ENCODE results near the gene TULP4.

Gene TULP4

DNA sequence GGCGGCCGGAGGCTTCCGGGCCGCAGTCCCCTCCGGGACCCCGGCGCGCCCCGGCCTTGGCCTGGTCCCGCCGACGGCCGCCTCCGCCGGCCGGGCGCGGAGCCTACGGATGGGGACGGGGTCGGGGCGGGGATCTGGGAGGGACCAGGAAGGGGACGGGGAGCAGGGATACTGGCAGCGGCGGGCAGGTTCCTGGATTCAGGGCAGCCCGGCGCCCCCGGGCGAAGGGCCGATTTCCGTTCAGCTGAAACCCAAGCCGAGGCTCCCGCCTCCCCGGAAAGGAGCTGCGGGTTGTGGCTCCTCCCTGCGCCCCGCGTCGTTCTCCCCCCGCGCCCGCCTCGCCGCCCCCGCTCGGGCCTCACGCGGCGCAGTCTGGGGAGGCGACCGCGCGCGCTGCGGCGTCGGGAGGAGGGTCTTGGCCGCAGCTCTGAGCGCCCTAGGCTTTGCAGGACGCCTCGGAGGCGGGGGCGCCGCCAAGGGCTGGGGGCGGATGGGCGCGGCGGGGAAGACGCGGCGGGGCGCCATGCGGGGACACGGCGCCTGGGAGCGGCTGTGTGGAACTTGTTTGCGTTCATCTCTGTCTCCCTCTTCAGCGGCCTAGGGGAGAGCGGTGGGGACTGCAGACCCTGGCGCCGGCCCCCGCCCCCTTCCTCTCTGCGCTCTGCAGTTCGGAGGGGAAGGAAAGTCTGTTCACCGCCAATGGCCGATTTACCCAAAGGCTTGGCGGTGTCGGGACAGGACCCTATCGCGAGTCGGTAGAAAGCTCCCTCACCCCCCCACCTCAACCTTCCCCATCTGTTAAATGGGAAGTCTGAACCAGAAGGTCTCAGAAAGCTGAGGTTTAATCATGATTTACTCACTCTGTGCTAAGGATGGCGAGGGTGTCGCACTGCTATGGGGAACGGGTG lies 224.9 kb downstream of the TULP4 start:
- POLR2A ChIA-PET = interaction anchor here (0.5 kb wide), 1 partner anchor 62 kb away, joined by 3 read pairs; no protein-coding TSS in a partner anchor
- H3K4me1 ChIP-seq (ENCODE audit: control extremely low read depth in 1 of 4, control insufficient read depth in 4 of 4, insufficient read depth in 4 of 4, low read length in 3 of 4) = peaks cover 0 to 16% (median 16%) of the 10 kb centered on the region in 4 experiments
- H3K27ac ChIP-seq (ENCODE audit: insufficient read depth in 1 of 2, low read depth in 1 of 2, low read length in 2 of 2, poor library complexity in 1 of 2, severe bottlenecking in 2 of 2) = no peak overlapping the region
- H3K9me3 ChIP-seq (ENCODE audit: control extremely low read depth in 1 of 5, control insufficient read depth in 4 of 5, insufficient read depth in 2 of 5, low read depth in 1 of 5, low read length in 4 of 5) = peaks cover 0 to 2% (median 0%) of the 10 kb centered on the region in 5 experiments
- peaks cover 5 to 62% (median 23%) of the 10 kb centered on the region in 5 experiments for H3K27me3 ChIP-seq (replicated peaks in 2 of 5; ENCODE audit: control insufficient read depth in 4 of 5, insufficient read depth in 5 of 5, low read length in 4 of 5)
- peak overlapping the region; percentile 27 to 79 (median 65) for H3K4me3 ChIP-seq (ENCODE audit: control insufficient read depth in 1 of 7, extremely low read depth in 1 of 7, insufficient read depth in 4 of 7, low read depth in 2 of 7, low read length in 6 of 7)
- 3% methylated on average over 71 of the region's 94 CpGs for WGBS (ENCODE audit: insufficient coverage)
- DNase-seq = peak in 2 of 3 donors; percentile 29 to 51
- CTCF ChIA-PET = interaction anchor here (0.6 kb wide), 1 partner anchor 353 kb away, joined by 3 read pairs; no protein-coding TSS in a partner anchor
- no peaks in the 10 kb centered on the region for H3K36me3 ChIP-seq (ENCODE audit: control insufficient read depth in 4 of 4, insufficient read depth in 4 of 4, low read length in 3 of 4)

DNA sequence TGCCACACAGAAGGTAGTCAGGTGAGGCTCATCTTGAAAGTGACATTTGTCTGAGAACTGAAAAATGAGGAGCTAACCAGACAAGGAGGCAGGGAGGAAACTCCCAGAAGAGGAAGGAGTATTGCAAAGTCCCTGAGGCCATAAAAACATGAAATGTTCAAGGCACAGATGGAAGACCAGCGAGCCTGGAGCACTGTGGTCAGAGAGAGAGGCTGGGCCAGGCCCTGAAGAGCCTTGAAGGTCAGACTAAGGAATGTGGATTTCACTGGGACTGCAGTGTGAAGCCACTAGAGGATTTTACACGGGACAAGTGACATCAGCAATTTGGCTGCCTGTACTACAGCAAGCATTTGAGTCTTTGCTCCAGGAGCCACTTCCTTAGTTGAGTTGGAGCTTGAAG lies 226.5 kb downstream of the TULP4 start:
- Histone ChIP-seq H3K27me3 (replicated peaks in 2 of 5; ENCODE audit: control insufficient read depth in 4 of 5, insufficient read depth in 5 of 5, low read length in 4 of 5) (peaks cover 5 to 62% (median 23%) of the 10 kb centered on the region in 5 experiments), H3K36me3 (ENCODE audit: control insufficient read depth in 4 of 4, insufficient read depth in 4 of 4, low read length in 3 of 4) (no peaks in the 10 kb centered on the region), H3K4me3 (ENCODE audit: control insufficient read depth in 1 of 7, extremely low read depth in 1 of 7, insufficient read depth in 4 of 7, low read depth in 2 of 7, low read length in 6 of 7) (no peak overlapping the region), H3K9me3 (ENCODE audit: control extremely low read depth in 1 of 5, control insufficient read depth in 4 of 5, insufficient read depth in 2 of 5, low read depth in 1 of 5, low read length in 4 of 5) (peaks cover 0 to 2% (median 0%) of the 10 kb centered on the region in 5 experiments), H3K4me1 (ENCODE audit: control extremely low read depth in 1 of 4, control insufficient read depth in 4 of 4, insufficient read depth in 4 of 4, low read length in 3 of 4) (peaks cover 0 to 16% (median 16%) of the 10 kb centered on the region in 4 experiments), H3K27ac (ENCODE audit: insufficient read depth in 1 of 2, low read depth in 1 of 2, low read length in 2 of 2, poor library complexity in 1 of 2, severe bottlenecking in 2 of 2) (no peak overlapping the region)
- no peak for DNase-seq
- POLR2A ChIA-PET = interaction anchor here (0.6 kb wide), 1 partner anchor 16 kb away, joined by 3 read pairs; no protein-coding TSS in a partner anchor
- 69% methylated on average over 2 of the region's 2 CpGs for WGBS (ENCODE audit: insufficient coverage)
- CTCF ChIA-PET = interaction anchor here (0.8 to 1.6 kb wide), 3 partner anchors 13 to 43 kb away, joined by 3 to 4 read pairs (median 3); no protein-coding TSS in a partner anchor

DNA sequence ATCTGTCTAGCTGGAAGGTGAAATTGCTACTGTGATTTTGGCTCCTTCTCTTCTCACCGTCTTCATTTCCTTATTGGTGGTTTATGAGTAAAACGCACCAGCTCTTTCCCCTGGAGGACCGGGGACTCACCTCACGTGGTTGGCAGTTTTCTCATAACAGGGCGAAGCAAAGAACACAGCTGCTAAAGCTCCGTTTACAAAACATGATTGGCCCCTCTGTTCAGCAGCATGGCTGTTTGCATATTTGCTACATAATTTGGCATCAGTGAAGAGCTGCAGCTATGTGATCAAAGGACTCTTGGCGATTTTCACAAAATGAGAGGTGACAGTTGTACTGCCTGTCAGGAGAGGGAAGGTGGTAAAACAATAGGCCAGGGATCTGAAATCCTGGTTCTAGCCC lies 227.1 kb downstream of the TULP4 start:
- Histone ChIP-seq H3K9me3 (ENCODE audit: control extremely low read depth in 1 of 5, control insufficient read depth in 4 of 5, insufficient read depth in 2 of 5, low read depth in 1 of 5, low read length in 4 of 5) (peaks cover 0 to 2% (median 0%) of the 10 kb centered on the region in 5 experiments), H3K4me3 (ENCODE audit: control insufficient read depth in 1 of 7, extremely low read depth in 1 of 7, insufficient read depth in 4 of 7, low read depth in 2 of 7, low read length in 6 of 7) (no peak overlapping the region), H3K27me3 (replicated peaks in 2 of 5; ENCODE audit: control insufficient read depth in 4 of 5, insufficient read depth in 5 of 5, low read length in 4 of 5) (peaks cover 5 to 60% (median 23%) of the 10 kb centered on the region in 5 experiments), H3K27ac (ENCODE audit: insufficient read depth in 1 of 2, low read depth in 1 of 2, low read length in 2 of 2, poor library complexity in 1 of 2, severe bottlenecking in 2 of 2) (no peak overlapping the region), H3K36me3 (ENCODE audit: control insufficient read depth in 4 of 4, insufficient read depth in 4 of 4, low read length in 3 of 4) (no peaks in the 10 kb centered on the region), H3K4me1 (ENCODE audit: control extremely low read depth in 1 of 4, control insufficient read depth in 4 of 4, insufficient read depth in 4 of 4, low read length in 3 of 4) (peaks cover 0 to 16% (median 16%) of the 10 kb centered on the region in 4 experiments)
- CTCF ChIA-PET = interaction anchor here (0.8 to 1.6 kb wide), 4 partner anchors 14 to 44 kb away, joined by 3 to 4 read pairs (median 4); no protein-coding TSS in a partner anchor
- POLR2A ChIA-PET = interaction anchor here (0.6 kb wide), 1 partner anchor 17 kb away, joined by 3 read pairs; no protein-coding TSS in a partner anchor
- WGBS (ENCODE audit: insufficient coverage) = 95% methylated on average over 4 of the region's 7 CpGs
- DNase-seq = no peak

DNA sequence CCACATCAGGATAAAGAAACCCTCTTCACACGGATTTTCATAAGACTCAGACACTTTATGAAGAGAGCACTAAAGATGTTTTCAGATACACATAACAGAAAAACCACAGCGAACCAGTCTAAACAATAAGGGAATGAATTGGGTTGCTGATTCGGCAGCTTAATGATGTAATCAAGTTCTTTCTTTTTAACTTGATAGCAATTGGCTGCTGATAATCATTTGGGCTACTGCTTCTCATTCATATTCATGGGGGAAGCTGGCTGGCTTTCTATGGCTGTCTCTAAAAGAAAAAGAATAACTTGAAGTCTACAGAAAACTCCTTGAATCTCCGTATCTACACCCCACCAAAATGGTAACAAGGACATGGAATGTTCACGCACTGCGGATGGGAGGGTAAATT lies 227.6 kb downstream of the TULP4 start:
- Histone ChIP-seq H3K9me3 (ENCODE audit: control extremely low read depth in 1 of 5, control insufficient read depth in 4 of 5, insufficient read depth in 2 of 5, low read depth in 1 of 5, low read length in 4 of 5) (peaks cover 0 to 2% (median 0%) of the 10 kb centered on the region in 5 experiments), H3K27me3 (replicated peaks in 2 of 5; ENCODE audit: control insufficient read depth in 4 of 5, insufficient read depth in 5 of 5, low read length in 4 of 5) (peaks cover 5 to 58% (median 21%) of the 10 kb centered on the region in 5 experiments), H3K27ac (ENCODE audit: insufficient read depth in 1 of 2, low read depth in 1 of 2, low read length in 2 of 2, poor library complexity in 1 of 2, severe bottlenecking in 2 of 2) (no peak overlapping the region), H3K4me1 (ENCODE audit: control extremely low read depth in 1 of 4, control insufficient read depth in 4 of 4, insufficient read depth in 4 of 4, low read length in 3 of 4) (peaks cover 0 to 16% (median 16%) of the 10 kb centered on the region in 4 experiments), H3K4me3 (ENCODE audit: control insufficient read depth in 1 of 7, extremely low read depth in 1 of 7, insufficient read depth in 4 of 7, low read depth in 2 of 7, low read length in 6 of 7) (no peak overlapping the region), H3K36me3 (ENCODE audit: control insufficient read depth in 4 of 4, insufficient read depth in 4 of 4, low read length in 3 of 4) (no peaks in the 10 kb centered on the region)
- POLR2A ChIA-PET = no interaction called here
- CTCF ChIA-PET = interaction anchor here (1.4 to 1.6 kb wide), 3 partner anchors 14 to 45 kb away, joined by 3 to 4 read pairs (median 4); no protein-coding TSS in a partner anchor
- WGBS (ENCODE audit: insufficient coverage) = 94% methylated on average over 3 of the region's 6 CpGs
- no peak for DNase-seq

DNA sequence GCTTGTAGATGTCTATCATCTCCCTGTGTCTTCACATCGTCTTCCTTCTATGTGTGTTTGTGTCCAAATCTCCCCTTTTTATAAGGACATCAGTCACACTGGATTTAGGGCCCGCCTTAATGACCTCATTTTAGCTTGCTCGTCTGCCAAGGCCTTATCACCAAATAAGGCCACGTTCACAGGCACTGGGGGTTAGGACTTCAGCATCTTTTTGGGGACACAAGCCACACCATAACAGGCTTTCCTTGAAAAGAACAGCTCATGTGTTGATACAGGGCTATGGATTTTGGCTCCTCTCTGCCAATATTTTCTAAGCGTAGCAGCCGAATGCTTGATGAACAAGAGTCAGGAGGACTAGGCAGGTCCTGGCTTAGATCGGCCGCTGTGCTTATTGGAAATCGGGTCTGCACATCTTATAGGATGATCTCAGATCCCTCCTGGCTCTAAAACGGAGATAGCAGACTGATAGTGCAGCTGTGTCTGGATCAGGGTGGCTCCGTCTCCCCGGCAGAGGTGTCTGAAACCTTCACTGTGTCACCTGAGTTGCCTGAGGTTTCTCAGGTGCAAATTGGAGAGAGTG lies 231.4 kb downstream of the TULP4 start:
- ChIA-PET POLR2A (no interaction called here), CTCF (interaction anchor here (1.9 kb wide), 1 partner anchor 14 kb away, joined by 4 read pairs; no protein-coding TSS in a partner anchor)
- Histone ChIP-seq H3K4me3 (ENCODE audit: control insufficient read depth in 1 of 7, extremely low read depth in 1 of 7, insufficient read depth in 4 of 7, low read depth in 2 of 7, low read length in 6 of 7) (no peak overlapping the region), H3K27me3 (replicated peaks in 2 of 5; ENCODE audit: control insufficient read depth in 4 of 5, insufficient read depth in 5 of 5, low read length in 4 of 5) (peaks cover 2 to 24% (median 7%) of the 10 kb centered on the region in 5 experiments), H3K36me3 (ENCODE audit: control insufficient read depth in 4 of 4, insufficient read depth in 4 of 4, low read length in 3 of 4) (no peaks in the 10 kb centered on the region), H3K4me1 (ENCODE audit: control extremely low read depth in 1 of 4, control insufficient read depth in 4 of 4, insufficient read depth in 4 of 4, low read length in 3 of 4) (no peaks in the 10 kb centered on the region), H3K9me3 (ENCODE audit: control extremely low read depth in 1 of 5, control insufficient read depth in 4 of 5, insufficient read depth in 2 of 5, low read depth in 1 of 5, low read length in 4 of 5) (no peaks in the 10 kb centered on the region), H3K27ac (ENCODE audit: insufficient read depth in 1 of 2, low read depth in 1 of 2, low read length in 2 of 2, poor library complexity in 1 of 2, severe bottlenecking in 2 of 2) (no peak overlapping the region)
- DNase-seq = no peak
- 94% methylated on average over 12 of the region's 12 CpGs for WGBS (ENCODE audit: insufficient coverage)

DNA sequence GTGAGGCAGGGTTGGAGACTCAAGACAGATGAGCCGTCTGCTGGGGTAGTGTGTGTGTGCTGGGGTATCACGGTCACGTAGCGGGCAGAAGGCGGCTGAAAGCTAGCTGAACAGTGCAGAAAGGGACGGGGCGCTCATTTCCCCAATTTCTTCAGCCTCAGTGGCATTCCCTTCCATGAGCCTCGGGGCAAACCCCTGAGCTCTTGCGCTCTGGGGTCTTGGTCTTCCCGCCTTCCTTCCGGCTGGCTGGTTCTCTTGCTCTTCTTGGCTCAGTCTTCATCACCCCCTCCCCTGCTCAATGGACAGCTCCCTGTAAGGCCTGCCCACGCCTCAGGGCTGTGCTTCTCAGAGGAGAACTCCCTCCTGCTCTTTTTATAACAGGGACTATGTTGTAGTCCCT lies 232.2 kb downstream of the TULP4 start:
- POLR2A ChIA-PET = no interaction called here
- Histone ChIP-seq H3K4me1 (ENCODE audit: control extremely low read depth in 1 of 4, control insufficient read depth in 4 of 4, insufficient read depth in 4 of 4, low read length in 3 of 4) (no peaks in the 10 kb centered on the region), H3K4me3 (ENCODE audit: control insufficient read depth in 1 of 7, extremely low read depth in 1 of 7, insufficient read depth in 4 of 7, low read depth in 2 of 7, low read length in 6 of 7) (no peak overlapping the region), H3K36me3 (ENCODE audit: control insufficient read depth in 4 of 4, insufficient read depth in 4 of 4, low read length in 3 of 4) (no peaks in the 10 kb centered on the region), H3K9me3 (ENCODE audit: control extremely low read depth in 1 of 5, control insufficient read depth in 4 of 5, insufficient read depth in 2 of 5, low read depth in 1 of 5, low read length in 4 of 5) (no peaks in the 10 kb centered on the region), H3K27ac (ENCODE audit: insufficient read depth in 1 of 2, low read depth in 1 of 2, low read length in 2 of 2, poor library complexity in 1 of 2, severe bottlenecking in 2 of 2) (no peak overlapping the region), H3K27me3 (replicated peaks in 2 of 5; ENCODE audit: control insufficient read depth in 4 of 5, insufficient read depth in 5 of 5, low read length in 4 of 5) (peaks cover 2 to 17% (median 3%) of the 10 kb centered on the region in 5 experiments)
- CTCF ChIA-PET = interaction anchor here (1.9 kb wide), 1 partner anchor 13 kb away, joined by 4 read pairs; no protein-coding TSS in a partner anchor
- WGBS (ENCODE audit: insufficient coverage) = 87% methylated on average over 12 of the region's 12 CpGs
- no peak for DNase-seq
